HuH-7.5 (cell line): ENCODE data around the gene RAB37.

Experiments
- DNase-seq: peaks from one replicate; pipeline ENCODE4 v3.0.0; 2011; ENCODE audit warnings: low spot score

The RAB37 gene

DNA sequence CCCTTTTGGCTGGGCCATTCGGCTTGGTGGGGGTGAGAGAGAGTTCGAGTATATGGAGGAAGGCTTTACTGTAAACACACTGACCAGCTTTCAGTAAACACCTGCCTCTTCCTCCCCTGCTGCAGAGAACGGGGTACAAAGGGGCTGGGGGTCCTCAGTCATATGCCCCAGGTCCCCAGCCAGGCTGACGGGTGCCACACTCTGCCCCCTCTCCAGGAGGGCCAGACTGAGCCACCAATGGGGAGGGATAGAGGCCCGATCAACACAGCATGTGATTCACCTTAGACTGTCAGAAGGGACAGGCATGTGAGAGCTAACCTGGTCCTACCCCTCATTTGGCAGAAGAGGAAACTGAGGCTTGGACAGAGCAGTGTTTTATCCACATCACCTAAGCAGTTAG lies 24.4 kb downstream of the RAB37 start:
- DNase-seq = no peak

DNA sequence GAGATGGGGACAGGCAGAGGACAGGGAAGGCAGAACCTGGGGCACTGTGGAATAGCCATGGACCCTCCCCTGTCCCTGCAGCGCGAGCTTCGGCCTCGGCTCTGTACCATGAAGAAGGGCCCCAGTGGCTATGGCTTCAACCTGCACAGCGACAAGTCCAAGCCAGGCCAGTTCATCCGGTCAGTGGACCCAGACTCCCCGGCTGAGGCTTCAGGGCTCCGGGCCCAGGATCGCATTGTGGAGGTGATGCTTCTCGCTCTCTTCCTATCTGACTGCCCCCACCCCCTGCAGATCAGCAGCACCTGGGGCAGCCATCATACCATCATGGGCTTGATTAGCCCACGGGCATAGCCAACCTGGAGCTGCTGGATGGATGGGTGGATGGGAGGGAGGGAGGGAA lies 24.9 kb downstream of the RAB37 start:
- no peak for DNase-seq

DNA sequence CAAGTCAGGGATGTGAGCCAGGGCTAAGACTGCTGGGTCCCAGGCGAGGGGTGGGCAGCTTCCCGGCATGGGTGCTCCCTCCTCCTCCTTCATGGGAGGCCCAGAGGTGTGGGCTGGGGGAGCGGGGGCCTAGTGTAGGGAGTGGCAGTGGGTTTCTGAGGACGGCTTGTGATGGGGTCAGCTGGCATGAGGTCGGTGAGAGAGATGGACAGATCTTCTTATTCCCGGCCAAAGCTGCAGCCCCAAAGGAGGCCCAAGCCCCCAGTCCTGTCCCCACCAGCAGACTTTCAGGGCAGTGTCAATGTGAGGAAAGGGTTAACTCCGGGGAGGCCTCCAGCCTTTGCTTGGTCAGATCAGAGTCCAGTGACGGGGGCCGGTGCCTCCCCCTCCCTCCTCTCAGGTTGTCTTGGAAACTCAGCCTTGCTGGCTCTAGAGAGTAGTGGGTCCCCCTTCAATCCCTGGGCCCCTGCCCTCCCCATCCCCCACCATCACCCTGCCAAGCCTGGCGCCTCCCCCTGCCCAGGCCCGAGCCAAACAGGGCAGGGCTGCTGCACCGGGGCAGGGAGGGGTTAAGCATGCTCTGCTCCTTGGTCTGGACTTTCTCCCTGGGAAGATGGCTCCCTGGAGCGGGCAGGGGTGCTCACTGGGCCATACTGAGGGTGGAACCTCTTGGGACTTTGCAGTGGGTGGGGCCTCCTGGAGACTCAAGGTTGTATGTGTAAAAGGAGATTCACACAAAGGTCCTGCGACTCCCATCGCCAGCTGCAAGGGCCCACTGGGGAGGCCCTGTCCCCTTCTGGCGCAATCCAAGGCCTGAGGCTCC lies 26.7 kb downstream of the RAB37 start:
- peak; percentile 78 for DNase-seq

DNA sequence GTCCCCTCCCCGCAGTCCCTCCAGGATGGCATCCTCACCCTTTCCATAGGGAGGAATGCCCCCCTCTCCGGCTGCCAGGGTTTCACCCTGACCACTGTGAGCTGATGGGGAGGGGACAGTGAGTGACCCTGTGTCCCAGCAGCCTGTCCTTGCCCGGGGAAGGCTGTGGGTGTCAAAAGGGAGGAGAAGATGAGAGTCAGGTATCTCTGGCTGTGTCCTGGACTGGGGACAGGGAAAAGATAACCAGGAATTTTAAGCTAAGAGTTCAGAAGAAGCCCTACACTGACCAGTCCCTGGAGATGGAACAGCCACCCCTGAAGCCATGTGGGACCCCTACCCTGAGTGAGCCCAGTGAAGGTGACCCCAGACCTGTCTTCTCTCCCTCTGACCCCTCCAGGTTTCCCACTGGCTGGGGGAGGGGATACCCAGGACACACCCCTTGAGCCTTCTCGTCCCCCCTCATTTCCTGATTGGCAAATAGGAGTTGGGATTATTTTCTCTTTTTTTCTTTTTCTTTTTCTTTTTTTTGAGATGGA lies 27.8 kb downstream of the RAB37 start:
- no peak for DNase-seq

DNA sequence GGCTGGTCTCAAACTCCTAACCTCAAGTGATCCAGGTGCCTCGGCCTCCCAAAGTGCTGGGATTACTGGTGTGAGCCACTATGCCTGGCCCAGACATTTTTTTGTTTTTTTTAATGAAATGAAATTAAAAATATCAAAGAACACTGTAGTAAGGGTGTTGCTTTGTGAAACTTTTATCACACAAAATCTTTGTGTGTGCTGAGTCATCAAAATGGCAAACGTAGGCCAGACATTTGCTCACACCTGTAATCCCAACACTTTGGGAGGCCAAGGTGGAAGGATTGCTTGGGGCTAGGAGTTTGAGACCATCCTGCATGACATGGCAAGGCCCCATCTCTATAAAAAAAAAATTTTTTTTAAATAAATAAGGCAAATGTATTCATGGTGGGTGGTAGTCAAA lies 29.4 kb downstream of the RAB37 start:
- no peak for DNase-seq

DNA sequence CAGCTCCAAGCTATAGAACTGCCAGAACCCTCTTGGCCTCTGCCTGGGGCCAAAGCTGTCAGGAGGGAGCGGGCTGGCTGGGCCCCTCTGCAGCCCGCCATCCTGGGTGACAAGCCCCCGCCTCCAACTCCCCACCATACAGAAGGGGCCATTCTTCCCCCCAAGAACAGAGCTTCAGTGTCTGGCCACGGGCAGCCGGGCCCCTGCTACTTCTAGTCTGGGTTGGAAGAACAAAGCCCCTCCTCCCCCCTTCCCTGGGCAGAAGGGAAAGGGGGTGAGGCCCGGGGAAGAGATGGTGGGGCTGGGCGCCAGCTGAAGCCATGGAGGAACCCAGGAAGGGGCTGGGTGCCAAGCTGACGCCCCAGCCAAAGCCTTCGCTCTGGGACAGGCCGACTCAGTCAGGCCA lies 30.1 kb downstream of the RAB37 start:
- no peak for DNase-seq

DNA sequence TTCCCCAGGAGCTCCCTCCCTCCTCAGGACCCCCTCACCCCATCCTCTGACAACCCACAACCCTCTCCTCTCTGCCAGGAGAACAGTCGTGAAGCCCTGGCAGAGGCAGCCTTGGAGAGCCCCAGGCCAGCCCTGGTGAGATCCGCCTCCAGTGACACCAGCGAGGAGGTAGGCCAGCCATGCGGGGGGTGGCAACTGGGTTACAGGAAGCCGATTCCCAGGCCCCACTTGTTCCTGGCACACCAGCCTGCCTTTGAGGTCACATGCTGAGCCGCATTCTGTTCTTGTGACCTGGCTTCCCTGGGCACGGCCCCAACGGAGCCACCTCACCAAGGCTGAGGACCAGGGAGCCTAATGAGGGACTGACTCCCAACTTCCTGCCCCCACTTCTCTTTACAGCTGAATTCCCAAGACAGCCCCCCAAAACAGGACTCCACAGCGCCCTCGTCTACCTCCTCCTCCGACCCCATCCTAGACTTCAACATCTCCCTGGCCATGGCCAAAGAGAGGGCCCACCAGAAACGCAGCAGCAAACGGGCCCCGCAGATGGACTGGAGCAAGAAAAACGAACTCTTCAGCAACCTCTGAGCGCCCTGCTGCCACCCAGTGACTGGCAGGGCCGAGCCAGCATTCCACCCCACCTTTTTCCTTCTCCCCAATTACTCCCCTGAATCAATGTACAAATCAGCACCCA lies 31.2 kb downstream of the RAB37 start:
- DNase-seq = no peak

DNA sequence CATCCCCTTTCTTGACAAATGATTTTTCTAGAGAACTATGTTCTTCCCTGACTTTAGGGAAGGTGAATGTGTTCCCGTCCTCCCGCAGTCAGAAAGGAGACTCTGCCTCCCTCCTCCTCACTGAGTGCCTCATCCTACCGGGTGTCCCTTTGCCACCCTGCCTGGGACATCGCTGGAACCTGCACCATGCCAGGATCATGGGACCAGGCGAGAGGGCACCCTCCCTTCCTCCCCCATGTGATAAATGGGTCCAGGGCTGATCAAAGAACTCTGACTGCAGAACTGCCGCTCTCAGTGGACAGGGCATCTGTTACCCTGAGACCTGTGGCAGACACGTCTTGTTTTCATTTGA lies 31.7 kb downstream of the RAB37 start:
- DNase-seq = no peak

DNA sequence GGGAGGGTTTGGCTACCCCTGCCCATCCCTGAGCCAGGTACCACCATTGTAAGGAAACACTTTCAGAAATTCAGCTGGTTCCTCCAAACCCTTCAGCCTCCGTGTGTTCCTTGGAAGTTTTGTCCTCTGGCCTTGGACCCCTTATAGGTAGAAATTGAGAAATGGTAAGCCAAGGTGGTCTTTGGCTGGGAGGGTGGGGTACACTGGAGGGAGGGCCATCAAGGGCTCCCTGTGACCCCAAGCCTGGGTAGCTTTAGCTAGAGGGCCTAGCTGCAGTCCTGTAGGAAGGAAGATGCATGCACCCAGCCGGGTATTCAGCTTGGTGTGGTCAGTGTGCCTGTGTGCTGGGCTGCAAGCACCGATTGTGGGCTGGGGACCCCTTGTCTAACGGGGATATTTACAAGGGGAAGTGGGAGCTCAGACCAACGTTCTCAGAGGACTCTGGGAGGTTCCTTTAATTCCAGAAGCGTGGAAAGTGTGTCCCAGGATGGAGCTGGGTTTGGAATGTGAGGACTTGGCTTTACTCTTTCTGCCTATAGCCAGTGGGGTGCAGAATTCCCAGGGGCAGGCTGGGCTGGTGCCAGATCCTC lies 32.3 kb downstream of the RAB37 start:
- no peak for DNase-seq

DNA sequence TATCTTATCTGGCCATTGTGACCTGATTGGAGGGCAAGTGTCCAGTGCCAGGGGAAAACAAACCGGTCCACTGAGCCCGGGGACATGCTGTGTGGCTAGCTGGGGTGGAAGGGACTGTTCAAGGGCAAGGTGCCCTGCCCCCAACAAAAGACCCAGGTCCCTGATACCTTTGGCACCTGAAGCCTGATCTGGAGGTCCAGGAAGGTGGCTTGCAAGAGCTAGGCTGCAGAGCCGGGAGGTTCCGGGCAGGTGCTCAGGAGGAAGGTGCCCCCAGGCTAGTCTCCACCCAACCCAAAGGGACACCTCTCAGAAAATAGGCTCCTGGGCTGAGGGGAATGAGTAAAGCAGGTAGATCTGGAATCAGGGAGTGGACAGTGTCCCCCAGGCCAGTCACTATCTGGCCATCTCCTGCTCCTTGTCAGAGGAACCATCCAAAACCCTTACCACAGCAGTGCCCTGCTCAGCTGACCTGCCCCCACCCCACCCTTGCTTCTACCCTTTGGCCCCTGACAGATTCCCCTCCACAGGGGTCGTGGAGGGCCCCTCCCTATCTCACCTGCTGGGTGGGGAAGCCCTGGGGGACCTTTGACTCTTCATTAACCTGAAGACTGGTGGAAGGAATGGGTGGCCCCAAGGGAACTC lies 32.9 kb downstream of the RAB37 start:
- DNase-seq = no peak

DNA sequence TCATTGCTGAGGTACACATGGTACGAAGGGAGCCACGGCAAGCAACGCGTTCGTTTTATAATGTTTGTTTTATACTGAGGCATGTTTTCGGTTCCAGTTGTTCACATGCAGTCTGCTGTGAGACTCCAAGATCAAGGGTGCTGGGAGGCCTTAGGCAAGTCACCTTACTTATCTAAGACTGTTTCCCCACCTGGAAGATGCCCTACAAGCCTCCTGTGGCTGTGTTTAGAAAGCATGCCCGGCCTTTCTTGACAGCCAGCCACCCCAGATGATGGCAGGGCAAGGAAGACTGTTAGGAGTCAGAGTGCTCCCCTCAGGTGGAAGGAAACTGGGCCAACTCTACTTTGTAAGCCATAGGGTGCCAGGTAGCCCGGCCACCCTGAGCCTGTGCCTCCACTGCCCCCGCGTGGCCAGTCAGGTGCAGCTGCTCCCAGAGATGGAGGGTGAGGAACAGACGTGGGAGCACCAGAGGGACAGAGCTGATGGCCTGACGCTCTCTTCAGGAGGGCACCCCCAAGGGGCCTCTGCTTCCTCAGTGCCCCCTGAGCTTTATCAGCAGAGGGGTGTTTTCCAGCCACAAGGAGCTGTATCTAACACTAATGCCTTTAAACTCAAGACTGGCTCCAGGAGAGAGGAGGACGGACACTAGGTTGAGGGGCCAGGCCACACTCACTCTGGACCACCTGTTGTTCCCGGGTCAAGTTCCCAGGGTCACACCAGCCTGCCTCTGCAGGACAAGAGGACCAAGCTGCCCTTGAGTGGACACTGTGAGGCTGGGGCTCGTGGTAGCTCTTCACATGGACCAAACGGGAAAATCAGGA lies 33.7 kb downstream of the RAB37 start:
- DNase-seq = peak; percentile 84

DNA sequence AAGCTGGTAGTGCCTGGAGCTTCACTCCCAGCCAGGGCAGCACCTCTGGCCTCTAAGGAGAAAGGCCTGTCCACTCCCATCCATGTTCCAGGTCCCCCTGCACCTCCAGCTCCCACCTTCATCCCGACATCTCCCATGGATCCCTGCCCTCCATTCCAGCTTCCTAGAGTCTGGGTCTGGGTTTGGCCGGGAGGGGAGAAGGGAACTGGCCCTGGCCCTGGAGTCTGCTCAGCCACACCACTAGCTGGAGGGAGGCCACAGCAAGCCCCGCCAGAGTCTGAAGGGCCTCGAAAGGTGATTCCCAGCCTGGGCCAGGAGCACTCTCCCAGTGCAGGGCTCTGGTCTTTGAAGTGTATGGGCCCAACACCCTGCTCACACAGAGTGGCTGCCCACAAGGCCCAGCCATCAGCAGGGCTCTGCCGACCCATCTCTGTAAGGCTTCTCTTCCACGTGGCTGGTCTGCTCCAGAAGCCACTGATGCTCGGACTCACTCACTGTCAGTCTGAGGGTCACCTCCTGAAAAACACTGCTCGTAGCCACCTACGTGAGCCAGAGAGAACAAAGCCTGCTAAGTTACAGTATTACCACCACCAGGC lies 34.4 kb downstream of the RAB37 start:
- DNase-seq = no peak

DNA sequence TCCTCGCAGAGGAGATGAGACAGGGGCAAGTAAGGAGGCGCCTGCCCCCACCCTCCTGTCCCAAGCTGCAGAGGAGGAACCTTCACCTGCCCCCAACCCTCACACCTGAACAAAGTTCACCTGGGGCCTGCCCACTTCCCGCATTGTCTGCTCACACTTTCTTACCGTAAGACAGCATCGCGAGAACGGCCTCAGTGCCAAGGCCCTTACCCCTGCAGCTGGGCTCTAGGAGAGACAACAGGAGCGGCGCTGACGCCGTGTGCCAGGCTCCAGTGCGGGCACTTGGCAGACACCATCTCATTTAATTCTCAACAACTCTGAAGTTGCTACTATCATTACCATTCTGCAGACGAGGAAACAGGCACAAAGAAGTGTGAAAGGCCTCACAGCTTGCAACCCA lies 35.0 kb downstream of the RAB37 start:
- DNase-seq = no peak

DNA sequence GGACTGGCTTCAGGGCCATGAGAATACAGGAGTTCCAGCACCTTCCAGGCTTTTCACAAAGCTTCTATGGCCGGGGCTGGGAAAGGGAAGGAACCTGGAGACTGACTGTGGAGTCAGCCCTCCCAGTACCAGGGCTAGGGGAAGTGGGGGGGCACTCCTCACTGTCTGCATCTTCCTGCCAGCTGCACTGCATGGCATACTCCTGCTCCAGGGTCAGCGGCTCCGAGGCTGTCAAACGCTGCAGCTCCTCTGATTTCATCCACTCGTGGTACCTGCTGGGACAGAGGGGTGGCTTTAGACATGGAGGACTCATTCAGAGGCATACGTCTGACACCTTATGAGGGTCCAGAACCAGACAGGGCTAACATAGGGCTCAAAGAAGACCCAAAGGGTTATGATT lies 36.4 kb downstream of the RAB37 start:
- DNase-seq = no peak

DNA sequence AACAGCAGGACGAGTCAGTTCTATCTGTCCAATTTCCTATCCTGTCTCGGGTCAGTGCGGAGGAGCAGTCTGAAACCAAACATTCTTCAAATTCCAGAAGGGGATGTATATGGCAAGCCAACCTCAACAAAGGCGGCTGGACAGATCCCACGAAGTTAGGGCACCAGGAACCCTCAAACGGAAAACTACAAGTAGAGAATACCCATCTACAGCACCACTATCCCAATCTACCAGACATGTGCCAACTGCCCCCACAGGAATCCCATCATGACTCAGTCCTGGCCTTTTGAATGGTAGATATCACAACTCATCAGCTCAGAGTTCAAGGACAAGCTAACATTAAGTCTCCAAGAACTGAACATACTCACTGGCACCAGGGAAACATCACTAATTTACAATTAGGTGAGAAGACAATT lies 36.8 kb downstream of the RAB37 start:
- no peak for DNase-seq

DNA sequence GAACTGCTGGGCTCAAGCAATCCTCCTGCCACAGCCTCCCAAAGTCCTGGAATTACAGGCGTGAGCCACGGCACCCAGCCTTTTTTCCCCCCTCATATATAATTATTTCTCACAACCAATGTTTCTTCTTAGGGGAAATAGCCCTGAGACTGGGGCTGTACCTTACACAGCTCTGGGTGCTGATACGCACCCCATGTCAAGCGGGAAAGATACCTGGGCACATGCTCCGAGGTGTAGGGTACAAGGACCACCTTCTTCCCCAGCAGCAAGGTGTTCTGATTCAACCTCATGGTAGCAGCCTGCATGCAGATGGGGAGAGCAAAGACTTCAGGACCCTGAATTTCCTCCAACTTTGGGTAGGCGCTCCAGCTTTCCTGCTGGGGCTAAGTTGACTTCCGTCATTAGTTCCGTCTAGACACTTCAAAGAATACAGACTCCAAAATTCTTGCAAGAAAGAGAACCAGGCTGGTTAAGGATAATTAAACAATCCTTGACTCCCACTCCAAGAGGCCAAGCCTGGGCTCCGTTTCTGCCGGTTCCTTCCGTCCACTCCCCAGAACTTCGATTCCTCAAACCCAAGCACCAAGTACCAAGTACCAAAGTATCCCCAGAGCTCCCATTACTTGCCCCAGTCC lies 38.5 kb downstream of the RAB37 start:
- no peak for DNase-seq

DNA sequence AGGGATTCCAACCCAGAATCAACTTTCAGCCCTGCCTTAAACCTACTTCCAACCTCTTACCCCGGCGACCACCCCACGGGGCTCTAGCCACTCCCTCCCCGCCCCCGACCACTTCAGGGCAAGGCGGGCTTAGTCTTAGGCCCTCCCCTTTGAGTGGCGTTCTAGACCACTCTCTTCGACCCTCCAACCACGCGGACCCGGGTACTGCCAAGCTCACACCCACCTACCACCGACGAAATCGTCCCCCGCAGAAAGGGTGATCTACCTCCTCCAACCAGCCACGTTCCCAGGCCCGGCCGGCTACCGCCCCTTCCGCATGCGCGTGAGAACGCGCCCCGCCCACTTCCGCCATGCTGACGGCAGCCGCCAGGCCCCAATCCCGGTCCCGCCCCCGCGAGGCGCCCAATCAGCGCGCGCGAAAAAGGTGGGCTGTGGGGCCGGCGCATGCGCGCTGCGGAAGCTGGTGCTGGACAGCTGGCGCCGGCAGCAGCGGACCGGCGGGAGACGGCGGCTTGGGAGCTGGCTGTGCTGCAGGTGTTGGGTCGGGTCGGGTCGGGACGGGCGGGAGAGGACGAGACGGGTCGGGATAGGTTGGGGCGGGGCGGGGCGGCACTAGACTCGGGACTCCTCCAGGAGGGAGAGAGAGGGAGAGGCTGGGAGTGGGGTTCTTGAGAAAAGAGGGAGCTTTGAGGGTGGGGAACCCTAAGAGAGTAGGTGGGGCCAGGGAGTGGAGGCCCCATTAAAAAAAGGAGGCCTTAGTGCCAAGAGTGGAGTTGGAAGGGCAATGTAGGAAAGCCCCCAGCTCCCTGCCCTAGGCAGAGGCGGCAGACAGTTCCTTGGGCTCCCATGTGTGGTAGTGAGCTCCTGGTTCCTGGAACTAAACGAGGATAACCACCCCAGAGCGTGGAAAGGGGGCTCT lies 39.2 kb downstream of the RAB37 start, which contains the start of gene NAT9:
Gene NAT9 (minus strand): TSS at position 302 of the 919 bp plus-strand sequence. CDS start 647 bp downstream, outside the sequence.
- peak; percentile 95 for DNase-seq

DNA sequence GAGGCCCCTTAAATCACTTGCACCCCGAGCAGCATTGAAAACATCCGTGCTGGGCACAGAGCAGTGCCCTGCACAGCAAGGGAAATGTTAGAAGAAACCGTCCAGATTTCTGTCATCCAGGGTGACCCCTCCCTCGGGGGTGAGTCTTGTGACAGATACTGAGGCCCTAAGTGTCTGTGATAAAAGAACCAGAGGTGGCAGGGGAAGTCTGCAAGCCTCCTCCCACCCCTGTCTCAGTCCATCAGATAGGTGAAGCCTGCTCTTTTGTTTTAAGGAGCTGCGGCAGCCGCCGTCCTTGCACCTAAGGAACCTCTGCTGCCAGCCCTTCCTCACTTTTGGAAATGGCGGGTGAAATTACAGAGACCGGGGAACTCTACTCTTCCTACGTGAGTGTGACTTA lies 39.9 kb downstream of the RAB37 start:
- DNase-seq = no peak

DNA sequence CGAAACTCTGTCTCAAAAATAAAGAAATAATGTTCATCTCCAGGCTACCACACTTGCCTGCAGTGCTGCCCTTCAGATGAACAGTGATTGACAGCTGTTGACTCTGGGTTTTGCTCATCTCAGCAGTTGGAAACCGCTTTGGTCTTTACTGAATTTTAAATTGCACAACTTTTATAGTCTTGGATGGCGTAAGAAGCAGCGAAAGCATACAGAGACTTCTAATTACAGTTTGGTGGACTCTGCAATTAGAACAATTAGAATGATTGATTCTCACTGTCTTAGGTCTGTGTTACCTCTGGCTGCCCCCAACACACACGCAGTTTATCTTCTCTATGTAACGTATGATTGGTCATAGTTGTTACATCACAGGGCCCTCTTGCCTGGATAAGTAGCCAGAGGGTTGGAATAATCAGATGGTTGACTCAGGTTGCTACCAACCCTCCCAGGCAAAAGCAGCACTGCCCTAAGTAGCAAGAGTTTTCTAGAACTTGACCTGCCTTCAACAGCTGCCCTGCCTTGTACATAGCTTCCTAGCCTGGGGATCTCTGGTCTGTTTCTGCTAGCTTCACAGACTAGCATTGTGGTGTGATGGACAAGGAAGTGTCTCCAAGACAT lies 41.0 kb downstream of the RAB37 start:
- no peak for DNase-seq
